NCI-H526 (cell line): ENCODE results near the gene UNC5C.
A peak's percentile ranks its signal among the peaks of the same experiment; 100 is the strongest.
"Not testable (repeated sequence)": the region's sequence is repeated elsewhere in the genome, so short reads cannot be mapped to it uniquely, and the experiment has no call there.

Source experiments
- DNase-seq, 2 experiments: peaks; one replicate each; lab custom pipeline; 2025; lab: John Stamatoyannopoulos, UW

The UNC5C gene

DNA sequence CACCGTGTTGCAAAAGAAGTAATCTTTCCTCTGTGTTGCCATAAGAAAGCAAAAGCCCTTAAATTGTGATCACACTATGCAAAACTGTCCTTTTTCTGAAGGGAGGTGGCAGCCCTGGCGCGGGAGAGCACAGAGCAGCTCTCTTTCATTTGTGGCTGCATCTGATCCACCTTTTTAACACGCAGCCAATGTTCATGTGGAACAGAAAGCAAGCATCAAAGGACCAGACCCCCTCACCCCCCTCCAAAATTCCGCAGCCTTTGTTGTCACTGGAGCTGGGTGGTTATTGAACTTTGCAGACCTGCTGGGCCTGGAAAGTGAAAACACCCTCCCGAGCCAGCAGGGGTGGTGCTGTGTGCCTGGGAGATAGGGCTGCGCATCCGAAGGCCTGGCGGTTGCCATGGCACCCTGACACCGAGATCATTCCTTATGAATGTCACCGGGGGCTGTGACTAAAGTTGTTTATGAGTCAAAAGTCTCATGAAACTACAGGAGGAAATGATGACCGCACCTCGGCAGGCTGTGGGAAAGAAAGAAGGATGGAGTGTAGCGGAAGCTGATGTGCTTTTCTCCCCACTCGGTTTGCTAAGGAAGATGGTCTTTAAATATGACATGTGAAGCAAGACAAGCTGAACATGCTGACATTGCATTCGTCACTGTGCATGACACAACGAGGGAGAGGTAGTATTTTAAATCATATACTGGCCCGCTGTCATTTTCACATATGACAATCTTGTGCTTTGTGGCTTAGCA, 367.4 kb downstream of the UNC5C start:
- DNase-seq: no peak

DNA sequence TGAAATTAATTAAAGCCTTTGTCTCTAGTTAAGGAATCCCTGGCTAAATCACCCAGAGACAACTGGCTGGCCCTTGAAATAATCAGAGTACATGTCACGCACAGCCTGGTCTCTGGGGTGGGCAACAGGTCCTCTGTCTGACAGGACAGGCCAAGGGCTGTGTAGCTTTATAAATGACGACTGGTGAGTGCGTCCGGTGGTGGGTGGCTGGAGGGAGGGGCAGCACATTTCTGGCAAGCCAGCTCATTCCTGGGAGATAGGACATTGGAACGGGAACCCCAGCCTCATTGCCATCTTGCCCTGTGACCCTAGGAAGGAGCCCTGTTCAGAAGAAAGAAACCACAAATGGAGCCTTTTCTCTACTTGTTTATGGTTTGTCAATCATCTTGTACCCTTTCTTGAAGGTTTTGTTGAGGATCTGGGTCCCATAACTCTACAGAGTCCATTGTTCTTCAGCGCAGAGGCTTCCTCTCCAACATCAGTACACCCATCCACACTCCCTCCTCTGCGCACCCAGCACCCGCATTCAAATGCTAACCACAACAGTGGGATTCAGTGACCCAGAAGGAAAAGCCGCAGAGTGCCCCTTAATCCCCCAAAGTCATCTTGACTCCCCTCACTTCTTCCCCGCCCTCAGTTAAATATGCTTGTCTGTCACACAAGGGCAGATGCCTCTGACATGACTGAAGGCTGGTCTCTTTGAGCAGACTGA, 368.1 kb downstream of the UNC5C start:
- DNase-seq: no peak

DNA sequence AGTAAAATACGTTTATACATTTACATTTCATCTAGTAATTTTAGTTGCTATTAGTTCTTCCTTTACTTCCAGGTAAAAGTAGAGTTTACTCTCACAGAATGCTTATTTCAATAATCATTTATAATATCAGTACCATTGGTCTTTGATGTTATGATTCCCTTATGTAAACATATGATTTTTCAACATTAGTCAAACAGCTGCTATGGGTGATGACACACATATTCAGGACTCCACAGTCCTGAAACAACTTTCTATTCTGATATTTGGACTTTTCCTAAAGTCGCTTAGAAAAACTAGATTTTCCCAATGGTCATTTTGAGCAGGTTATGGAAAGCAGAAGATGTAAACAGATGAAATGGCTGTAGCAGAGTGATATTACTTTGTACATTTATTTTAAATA, 369.8 kb downstream of the UNC5C start:
- DNase-seq: no peak

DNA sequence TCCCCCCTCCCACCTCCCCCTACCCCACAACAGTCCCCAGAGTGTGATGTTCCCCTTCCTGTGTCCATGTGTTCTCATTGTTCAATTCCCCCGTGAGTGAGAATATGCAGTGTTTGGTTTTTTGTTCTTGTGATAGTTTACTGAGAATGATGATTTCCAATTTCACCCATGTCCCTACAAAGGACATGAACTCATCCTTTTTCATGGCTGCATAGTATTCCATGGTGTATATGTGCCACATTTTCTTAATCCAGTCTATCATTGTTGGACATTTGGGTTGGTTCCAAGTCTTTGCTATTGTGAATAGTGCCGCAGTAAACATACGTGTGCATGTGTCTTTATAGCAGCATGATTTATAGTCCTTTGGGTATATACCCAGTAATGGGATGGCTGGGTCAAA, 377.4 kb downstream of the UNC5C start:
- DNase-seq: not testable (repeated sequence)

DNA sequence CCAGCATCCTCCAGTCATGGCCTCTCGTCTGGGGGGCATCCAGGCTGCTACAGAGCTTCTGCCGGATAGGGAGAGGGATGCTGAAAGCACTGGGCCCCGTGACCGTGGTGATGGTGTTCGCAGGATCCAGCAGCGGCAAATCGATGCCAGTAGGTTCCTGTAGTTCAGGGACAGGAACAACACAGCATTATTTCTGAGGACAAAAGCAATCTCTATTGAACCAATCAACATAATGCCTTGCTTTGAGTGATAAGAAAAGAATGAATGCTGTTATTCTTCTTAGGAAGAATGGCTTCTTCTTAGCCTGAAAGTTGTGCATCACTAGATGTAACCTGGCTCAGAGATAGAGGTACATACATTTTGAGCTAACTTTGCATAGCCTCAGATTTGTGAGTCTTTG, 378.6 kb downstream of the UNC5C start:
- DNase-seq: no peak

DNA sequence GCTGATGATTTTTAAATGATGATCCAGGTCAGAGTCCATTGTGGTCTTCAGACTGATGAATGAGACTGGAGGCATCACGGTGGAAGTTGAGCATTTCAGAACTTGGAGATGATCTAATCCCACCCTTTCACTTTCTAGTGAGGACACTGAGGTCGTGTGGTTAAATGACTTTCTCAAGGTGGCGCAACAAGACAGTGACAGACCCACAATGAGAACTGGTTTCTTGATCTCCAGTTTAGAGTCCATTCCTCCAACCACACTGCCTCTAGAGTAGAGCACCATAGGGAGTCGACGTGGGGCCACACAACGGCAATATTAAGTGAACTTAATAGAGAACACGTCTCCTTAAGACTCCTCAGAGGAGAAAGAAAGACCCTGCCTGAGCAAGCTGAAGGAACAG, 381.0 kb downstream of the UNC5C start:
- no peak for DNase-seq

DNA sequence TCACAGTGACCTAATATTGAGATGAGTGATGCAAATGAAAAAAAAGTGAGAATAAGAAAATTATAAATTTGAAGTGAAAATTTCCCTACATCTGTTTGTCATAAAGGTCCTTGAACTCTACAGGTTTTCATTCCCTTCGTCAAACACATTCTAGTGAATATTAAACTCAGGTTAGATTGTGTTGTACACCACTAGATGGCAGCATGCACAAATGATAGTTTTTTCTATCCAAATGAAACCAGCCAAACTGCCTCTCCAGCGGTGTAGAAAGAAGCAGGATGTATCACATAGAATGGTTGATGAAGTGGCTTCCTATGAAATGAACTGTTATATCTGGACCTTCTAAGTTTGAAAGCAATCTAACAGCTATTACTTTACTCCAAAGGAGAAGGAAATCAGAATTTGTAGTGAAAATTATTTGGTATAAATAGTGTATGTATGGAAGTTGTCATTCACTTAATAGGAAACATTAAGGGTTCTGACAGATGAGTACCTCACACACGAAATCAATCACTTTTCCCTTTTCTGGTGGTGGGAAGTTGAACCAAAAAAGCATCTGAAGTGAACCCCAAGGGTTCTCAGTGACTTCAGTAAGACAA, 382.7 kb downstream of the UNC5C start:
- peak; percentile 14 to 68 for DNase-seq

DNA sequence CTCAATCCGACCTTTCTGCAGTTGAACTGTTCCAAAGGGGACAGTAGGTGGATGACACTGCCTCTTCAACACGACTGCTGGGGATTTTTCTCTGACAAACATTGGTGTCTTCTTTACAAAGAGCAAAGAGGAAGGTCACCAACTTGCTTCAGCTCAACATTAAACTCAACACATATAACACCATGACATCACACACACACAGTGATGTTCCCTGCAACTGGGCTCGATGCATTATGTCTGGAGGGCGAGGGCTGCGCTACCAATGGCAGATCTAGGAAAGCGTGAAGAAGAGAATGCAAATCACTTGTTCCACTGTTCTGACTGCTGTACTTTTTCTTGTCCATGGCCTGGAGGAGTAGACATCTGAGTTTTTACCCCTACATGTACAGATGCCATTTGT, 385.9 kb downstream of the UNC5C start:
- no peak for DNase-seq

DNA sequence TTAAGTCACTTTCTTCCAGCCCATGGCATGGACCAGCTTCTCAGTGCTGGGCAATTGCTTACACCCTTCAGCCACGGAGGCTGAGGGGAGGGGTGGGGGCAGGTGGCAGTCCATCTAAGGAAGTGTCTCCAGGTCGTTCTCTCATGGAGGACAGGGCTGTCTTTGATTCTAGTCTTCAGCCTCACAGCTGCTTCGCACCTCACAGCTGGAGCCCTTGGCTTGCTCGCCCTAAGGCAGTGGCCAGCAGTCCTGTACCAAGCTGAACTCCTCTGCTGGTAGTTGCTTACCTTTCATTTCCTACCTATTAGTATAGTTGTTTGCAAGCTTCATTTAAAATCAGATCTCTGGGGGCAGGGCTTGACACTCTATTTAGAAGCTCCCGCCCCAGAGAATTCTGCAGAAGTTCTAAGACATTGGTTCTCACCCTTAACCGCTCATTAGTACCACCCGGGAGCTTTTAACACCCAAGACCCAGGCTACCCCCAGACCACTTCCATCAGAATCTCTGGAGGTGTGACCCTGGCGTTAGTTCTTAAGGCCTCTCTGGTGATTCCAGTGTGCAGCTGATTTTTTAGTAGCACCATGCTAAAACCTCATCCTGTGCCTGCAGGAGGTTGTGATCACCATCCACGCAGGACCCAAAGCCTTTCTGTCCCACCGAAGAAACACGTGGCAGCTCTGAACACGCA, 386.8 kb downstream of the UNC5C start:
- no peak for DNase-seq

DNA sequence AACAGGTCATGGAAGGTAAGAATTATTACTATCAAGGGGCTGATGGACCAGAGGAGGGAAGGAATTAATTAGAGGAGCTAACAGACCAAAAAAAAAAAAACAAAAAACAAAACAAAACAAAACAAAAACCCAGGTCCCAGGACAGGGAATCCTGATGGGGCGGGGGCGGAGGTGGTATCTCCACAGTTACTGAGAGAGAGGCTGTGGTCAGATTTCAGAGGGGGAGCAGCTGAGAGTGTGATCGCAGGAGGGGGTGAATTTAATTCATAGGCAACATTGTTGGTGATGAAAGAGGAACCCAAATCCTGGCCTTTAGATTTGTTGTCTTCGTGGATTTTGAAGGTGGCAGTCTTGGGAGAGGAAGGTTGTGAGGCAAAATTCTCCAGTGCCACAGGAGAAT, 389.4 kb downstream of the UNC5C start:
- no peak for DNase-seq

DNA sequence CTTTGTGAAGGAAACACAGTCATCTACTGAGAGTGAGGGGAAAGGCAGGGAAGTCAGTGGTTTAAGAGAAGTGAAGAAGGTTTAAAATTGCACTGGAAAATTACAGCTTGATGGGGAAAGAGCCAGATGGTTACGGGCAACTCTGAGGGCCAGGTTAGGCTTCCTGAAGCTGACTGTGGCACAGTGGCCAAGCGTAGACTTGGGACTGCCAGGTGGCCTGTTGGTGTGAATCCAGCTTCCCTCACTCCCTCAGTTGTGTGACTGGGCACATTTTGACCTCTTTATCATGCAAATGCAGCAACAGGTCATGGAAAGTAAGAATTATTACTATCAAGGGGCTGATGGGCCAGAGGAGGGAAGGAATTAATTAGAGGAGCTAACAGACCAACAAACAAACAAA, 390.1 kb downstream of the UNC5C start:
- no peak for DNase-seq

DNA sequence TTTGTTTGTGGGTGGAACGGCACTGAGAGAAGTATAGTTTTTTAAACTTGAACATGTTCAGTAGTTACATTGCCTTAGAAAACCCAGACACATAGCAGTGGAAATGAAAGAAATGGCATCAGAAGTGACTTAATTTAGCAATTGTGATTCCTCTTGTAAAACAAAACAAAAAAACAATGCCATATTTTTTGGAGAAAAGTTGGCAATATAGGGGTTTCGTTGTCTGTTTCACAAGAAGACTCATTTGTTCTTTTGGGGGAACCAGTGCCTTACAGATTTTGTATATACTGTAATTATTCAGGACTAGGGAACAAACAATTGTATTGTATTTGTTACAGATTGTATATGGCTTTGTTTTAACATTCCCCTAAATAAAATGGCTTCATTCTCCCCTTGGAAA, 390.7 kb downstream of the UNC5C start:
- DNase-seq: no peak

DNA sequence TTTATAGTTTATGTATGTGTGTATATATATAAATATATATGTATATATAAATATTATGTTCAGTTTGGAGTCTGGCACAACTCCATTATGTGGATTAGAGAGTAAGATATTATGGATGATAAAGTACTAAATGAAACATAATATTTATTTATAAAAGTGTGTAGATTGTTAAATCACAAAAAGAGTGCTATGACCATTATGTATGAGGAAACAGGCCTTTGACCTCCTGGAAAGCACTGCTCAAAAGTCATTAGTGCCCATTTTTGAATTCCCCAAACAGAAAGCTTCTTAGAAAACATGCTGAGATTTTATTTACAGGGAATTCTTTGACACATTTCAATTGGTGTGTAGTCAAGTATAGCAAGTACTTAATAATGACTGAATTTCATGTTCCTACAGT, 391.2 kb downstream of the UNC5C start:
- no peak for DNase-seq

DNA sequence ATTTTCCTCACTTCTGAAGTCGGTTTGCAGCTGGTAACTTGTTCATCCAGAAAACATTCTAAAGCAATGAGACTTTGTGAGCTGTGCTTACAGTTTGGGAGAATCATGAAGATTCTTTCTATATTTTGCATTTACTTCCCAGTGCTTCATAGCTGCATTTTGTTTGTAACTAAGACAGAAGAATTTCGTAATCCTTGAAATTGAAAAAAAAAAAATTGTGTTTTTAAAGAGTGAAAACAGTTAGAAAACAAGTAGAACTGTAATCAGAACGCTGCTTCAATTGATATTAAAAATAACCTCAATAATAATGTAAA, 392.4 kb downstream of the UNC5C start:
- no peak for DNase-seq

DNA sequence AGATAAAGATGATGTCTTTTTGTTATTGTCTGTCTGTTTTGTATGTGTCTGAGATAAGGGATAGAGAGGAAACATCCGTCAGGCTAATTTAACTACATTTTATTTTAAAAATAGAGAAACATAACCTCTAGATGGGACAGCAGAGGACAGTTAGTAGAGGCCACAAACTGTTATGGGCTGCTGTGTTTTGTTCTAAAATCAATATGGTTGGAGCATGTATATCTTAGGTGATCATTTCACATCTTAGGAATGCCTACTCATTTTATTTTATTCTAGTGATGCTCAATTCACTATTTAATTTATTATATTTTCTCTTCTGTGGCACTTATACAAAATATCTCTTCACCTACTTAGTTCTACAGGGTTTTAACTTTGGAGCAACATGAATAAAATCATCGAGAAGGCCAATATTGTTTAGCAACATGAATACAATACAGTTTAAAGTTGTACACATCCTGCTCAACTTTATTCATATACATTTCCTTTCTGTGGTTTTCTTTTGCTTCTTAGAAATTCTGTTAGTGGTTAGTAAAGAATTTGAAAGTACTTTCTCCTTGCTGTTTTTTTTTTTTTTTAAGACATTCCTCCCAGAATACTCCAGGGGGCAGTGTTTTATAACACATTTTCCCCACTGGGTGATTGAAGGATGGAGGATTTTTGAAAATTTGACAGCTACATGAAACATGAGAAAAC, 392.9 kb downstream of the UNC5C start:
- DNase-seq: peak in 1 of 2 experiments; percentile 25

DNA sequence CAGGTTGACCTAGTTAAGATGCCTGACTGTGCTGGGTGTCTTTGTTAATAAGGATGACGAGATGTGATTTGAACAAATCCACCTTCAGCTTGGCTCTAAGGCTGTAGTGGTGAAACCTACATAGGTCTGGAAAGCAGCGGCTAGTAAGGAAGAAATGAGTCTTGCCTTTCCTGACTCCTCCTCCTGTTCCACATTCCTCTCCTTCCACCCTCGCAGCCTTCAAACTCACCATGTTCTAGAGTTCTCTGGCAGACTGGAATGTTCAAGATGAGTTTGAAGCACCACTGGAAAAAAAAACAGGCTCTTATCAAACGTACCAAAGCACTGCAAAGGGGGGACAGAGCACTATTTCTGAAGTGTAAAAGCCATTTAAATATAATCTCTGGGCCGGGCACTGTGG, 395.6 kb downstream of the UNC5C start:
- no peak for DNase-seq

DNA sequence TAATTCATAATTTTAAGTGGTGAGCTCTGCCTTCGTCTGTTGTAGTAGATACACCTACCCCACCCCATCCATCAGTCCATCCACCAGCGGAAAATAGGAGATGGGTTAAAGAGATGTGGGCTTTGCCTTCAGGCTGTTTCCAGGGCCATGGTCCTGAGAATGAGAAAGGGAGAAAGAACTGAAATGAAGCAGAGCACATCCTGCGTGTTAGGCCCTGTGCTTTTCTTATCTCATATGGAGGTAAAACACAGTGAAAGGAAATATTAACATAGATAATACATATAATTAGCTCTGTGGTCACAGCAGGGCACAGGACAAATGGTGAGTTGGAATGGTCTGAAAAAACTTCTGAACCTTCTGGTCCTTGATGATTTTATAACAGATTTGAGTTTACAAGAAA, 397.5 kb downstream of the UNC5C start:
- no peak for DNase-seq

DNA sequence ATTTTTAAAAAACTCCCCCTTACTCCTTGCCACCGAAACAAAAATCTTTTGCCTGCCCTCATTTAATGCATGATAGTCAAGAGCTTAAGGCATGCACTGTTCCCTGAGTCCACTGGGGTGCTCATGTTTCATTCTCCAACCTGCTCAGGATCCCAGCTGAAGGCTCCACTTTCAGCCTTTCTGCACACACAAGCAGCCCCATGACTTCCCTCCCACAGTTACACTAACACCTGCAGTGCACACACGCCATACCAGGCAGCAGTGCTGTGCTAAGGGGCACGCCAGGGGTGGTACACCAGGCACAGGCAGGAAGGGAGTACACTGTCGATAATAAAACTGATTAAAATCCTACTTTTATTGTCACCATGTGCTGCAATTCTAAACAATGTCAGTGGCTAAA, 405.8 kb downstream of the UNC5C start:
- DNase-seq: peak in 1 of 2 experiments; percentile 13

DNA sequence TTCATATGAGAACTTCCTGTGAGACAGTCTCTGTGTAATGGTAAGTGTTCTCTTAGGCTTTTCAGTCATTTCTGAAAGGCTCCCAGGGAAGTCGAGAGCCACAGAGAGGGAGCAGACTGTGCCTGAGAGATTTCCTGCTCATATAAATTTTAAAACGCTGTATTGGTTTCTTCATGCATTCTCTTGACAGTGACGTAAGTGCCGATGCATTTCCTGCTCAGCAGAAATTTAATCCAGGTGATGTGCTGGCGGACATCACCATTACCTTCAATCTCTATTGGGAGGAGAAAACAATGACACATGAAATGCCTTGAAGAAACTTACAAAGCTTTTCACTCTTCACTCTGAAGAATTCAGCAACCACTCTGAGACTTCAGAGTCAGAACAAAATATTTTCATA, 407.4 kb downstream of the UNC5C start:
- DNase-seq: no peak

DNA sequence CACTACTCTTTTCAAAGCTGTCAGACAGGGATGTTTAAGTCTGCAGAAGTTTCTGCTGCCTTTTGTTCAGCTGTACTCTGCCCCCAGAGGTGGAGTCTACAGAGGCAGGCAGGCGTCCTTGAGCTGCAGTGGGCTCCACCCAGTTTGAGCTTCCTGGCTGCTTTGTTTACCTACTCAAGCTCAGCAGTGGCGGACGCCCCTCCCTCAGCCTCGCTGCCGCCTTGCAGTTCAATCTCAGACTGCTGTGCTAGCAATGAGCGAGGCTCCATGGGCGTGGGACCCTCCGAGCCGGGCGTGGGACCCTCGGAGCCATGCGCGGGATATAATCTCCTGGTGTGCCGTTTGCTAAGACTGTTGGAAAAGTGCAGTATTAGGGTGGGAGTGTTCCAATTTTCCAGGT, 409.3 kb downstream of the UNC5C start:
- DNase-seq: not testable (repeated sequence)

DNA sequence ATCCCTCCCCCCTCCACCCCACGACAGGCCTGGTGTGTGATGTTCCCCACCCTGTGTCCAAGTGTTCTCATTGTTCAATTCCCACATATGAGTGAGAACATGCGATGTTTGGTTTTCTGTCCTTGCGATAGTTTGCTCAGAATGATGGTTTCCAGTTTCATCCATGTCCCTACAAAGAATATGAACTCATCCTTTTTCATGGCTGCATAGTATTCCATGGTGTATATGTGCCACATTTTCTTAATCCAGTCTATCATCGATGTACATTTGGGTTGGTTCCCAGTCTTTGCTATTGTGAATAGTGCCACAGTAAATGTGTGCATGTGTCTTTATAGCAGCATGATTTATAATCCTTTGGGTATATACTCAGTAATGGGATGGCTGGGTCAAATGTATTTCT, 414.8 kb downstream of the UNC5C start:
- DNase-seq: not testable (repeated sequence)

DNA sequence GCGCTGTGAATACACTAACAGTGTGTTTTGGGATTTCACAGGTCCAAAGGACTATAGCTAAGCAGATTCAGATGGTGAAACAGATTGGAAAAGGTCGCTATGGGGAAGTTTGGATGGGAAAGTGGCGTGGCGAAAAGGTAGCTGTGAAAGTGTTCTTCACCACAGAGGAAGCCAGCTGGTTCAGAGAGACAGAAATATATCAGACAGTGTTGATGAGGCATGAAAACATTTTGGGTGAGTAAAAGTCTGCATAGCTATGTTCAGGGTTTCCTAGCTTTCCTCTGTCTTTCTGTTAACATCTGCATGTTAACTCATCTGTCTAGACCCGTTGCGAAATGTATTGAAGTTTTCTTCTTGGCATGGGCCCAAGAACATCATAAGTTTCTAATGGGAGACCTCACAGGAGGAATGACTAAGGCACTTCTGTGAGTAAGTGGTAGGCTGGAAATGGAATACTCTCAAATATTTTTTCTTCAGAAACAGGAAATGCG, 418.9 kb downstream of the UNC5C start:
- no peak for DNase-seq
